Muscle of arm (tissue), 12 donors: ENCODE measurements around the gene PYGB. TPM values are rescaled to one million over a fixed set of nuclear protein-coding genes. Genes with fewer than 3 reads are reported as not detected.
"Not testable (repeated sequence)": the region's sequence is repeated elsewhere in the genome, so short reads cannot be mapped to it uniquely, and the experiment has no call there.

Experiments
- DNase-seq: peaks from one replicate; pipeline ENCODE4 v3.0.0-alpha.2; 2013
- polyA plus RNA-seq, 12 donors: library from polyadenylated mRNA; unstranded; fragments of 120-200 nt; gene quantifications; one replicate each; pipeline ENCODE4 v1.2.1, GENCODE V29; 2013; ENCODE audit not compliant: insufficient read length in 12 of 12

Gene PYGB
- polyA plus RNA-seq, 12 donors: 18.2 to 31.2 (median 23.0) TPM; not detected in 1

- no peak for DNase-seq
Observed at GRCh38 chr20:25327521-25328235, 79.8 kb downstream of the PYGB start.

GRCh38 chr20:25328954-25329498 lies 81.1 kb downstream of the PYGB start:
- DNase-seq: no peak

- DNase-seq: not testable (repeated sequence)
Observed at GRCh38 chr20:25334972-25335371, 87.1 kb downstream of the PYGB start.

GRCh38 chr20:25336561-25337422 lies 88.9 kb downstream of the PYGB start:
- no peak for DNase-seq

GRCh38 chr20:25338112-25339023 lies 90.5 kb downstream of the PYGB start:
- DNase-seq: no peak

GRCh38 chr20:25339608-25340007 lies 91.7 kb downstream of the PYGB start:
- no peak for DNase-seq

GRCh38 chr20:25340380-25340779 lies 92.5 kb downstream of the PYGB start:
- no peak for DNase-seq

GRCh38 chr20:25341716-25342680 lies 94.1 kb downstream of the PYGB start:
- no peak for DNase-seq

GRCh38 chr20:25344634-25345033 lies 96.7 kb downstream of the PYGB start:
- DNase-seq: no peak

- DNase-seq: no peak
Observed at GRCh38 chr20:25345721-25346120, 97.8 kb downstream of the PYGB start.

- no peak for DNase-seq
Observed at GRCh38 chr20:25346349-25346748, 98.5 kb downstream of the PYGB start.

Other genes with a start within 250 kb of the PYGB start
- gene ACSS1, start 189.9 kb upstream of the PYGB start, polyA plus RNA-seq: 10 to 100 TPM in 11 of 12 donors, not detected in 1; 14.6 to 33.5 (median 20.6) TPM
- gene VSX1, start 165.9 kb upstream of the PYGB start, polyA plus RNA-seq: under 1 TPM in 1 of 12 donors, not detected in 11; 0.09 TPM
- gene ENTPD6, start 52.4 kb upstream of the PYGB start, polyA plus RNA-seq: 10 to 100 TPM in 11 of 12 donors, not detected in 1; 25.2 to 73.1 (median 31.2) TPM
- gene ABHD12, start 142.8 kb downstream of the PYGB start, polyA plus RNA-seq: 10 to 100 TPM in 11 of 12 donors, not detected in 1; 10.1 to 25.2 (median 16.8) TPM
- 10 to 100 TPM in 2 of 12 donors, 1 to 10 TPM in 9, not detected in 1; 4.5 to 11.3 (median 8.7) TPM for gene GINS1, start 159.6 kb downstream of the PYGB start, polyA plus RNA-seq